Keratinocyte (primary cell): ENCODE results near the gene CFAP92. TPM values are rescaled to one million over a fixed set of nuclear protein-coding genes. Genes with fewer than 3 reads are reported as not detected.

Experiments
- DNase-seq: peaks from one replicate; pipeline ENCODE4 v3.0.0-alpha.2; 2011; ENCODE audit warnings: low read depth, missing footprints, low spot score
- FAIRE-seq: peaks from 2 replicates; lab custom pipeline; 2011; peaks lifted over from hg19 to GRCh38; lab: Jason Lieb, UNC
- H2AFZ ChIP-seq: 2 replicates; pipeline ENCODE4 v1.6.0; 2012; ENCODE audit warnings: low read length, control low read depth, inconsistent platforms; ENCODE audit not compliant: control insufficient read depth
- H3K27ac ChIP-seq: 2 replicates; pipeline ENCODE4 v1.5.1; 2011; ENCODE audit warnings: low read length; ENCODE audit not compliant: control insufficient read depth, insufficient read depth
- H3K27me3 ChIP-seq: 3 replicates; pipeline ENCODE4 v1.6.0; 2011; ENCODE audit warnings: low read length; ENCODE audit not compliant: control insufficient read depth, insufficient read depth; ENCODE audit errors: extremely low read depth
- H3K36me3 ChIP-seq, 2 experiments: 2 replicates in 1 of 2; 3 replicates in 1 of 2; pipeline ENCODE4 v1.5.1; 2011; ENCODE audit warnings: low read length in 2 of 2, mild to moderate bottlenecking in 1 of 2; ENCODE audit not compliant: control insufficient read depth in 2 of 2, insufficient read depth in 2 of 2; ENCODE audit errors: extremely low read depth in 1 of 2
- H3K4me1 ChIP-seq: 3 replicates; pipeline ENCODE4 v1.5.1; 2011; ENCODE audit warnings: low read length; ENCODE audit not compliant: control insufficient read depth, insufficient read depth; ENCODE audit errors: extremely low read depth
- H3K4me2 ChIP-seq: 3 replicates; pipeline ENCODE4 v1.6.0; 2011; ENCODE audit warnings: low read depth, low read length; ENCODE audit not compliant: control insufficient read depth, insufficient read depth; ENCODE audit errors: extremely low read depth
- H3K4me3 ChIP-seq, 3 experiments: fragments of 200-600 bp in 1 of 3; sonication (generic) in 1 of 3; 2 replicates in 2 of 3; 3 replicates in 1 of 3; pipeline ENCODE4 v1.5.1; 2011 to 2016; ENCODE audit warnings: low read length in 3 of 3, mild to moderate bottlenecking in 3 of 3, control low read depth in 2 of 3, inconsistent platforms in 1 of 3, low read depth in 1 of 3, mixed read lengths in 1 of 3, mixed run types in 1 of 3, moderate library complexity in 1 of 3; ENCODE audit not compliant: control insufficient read depth in 2 of 3, insufficient read depth in 2 of 3; ENCODE audit errors: extremely low read depth in 1 of 3
- H3K79me2 ChIP-seq: 2 replicates; pipeline ENCODE4 v1.6.0; 2012; ENCODE audit warnings: low read length; ENCODE audit not compliant: control insufficient read depth, insufficient read depth
- H3K9ac ChIP-seq: 3 replicates; pipeline ENCODE4 v1.6.0; 2011; ENCODE audit warnings: low read length; ENCODE audit not compliant: control insufficient read depth, insufficient read depth; ENCODE audit errors: extremely low read depth
- H3K9me1 ChIP-seq: 3 replicates; pipeline ENCODE4 v1.6.0; 2011; ENCODE audit warnings: low read length; ENCODE audit not compliant: control insufficient read depth, insufficient read depth; ENCODE audit errors: extremely low read depth
- H3K9me3 ChIP-seq: 2 replicates; pipeline ENCODE4 v1.5.1; 2012; ENCODE audit warnings: low read depth, low read length; ENCODE audit not compliant: control insufficient read depth
- H4K20me1 ChIP-seq: 3 replicates; pipeline ENCODE4 v1.6.0; 2011; ENCODE audit warnings: low read length; ENCODE audit not compliant: control insufficient read depth, insufficient read depth; ENCODE audit errors: extremely low read depth
- CTCF ChIP-seq, 3 experiments: IDR thresholded peaks in 1 of 3; conservative IDR thresholded peaks in 1 of 3; optimal IDR thresholded peaks in 1 of 3; 2 replicates in 2 of 3; 3 replicates in 1 of 3; pipeline versions ENCODE3 to v1.5.1; 2011; ENCODE audit warnings: low read length in 3 of 3, mild to moderate bottlenecking in 3 of 3, moderate library complexity in 2 of 3, control low read depth in 1 of 3, inconsistent platforms in 1 of 3; ENCODE audit not compliant: insufficient read depth in 2 of 3; ENCODE audit errors: extremely low read depth in 1 of 3
- EZH2 ChIP-seq: IDR thresholded peaks from one replicate; pipeline ENCODE4 v1.6.1; 2012; ENCODE audit warnings: inconsistent platforms, mild to moderate bottlenecking, low read length, moderate library complexity
- dilution Hi-C: fragments of 300-500 bp; cut with MboI; formaldehyde crosslinking; loops from one replicate; pipeline ENCODE4 v1.7.0; 2020; ENCODE audit warnings: low sequenced_read_pairs; ENCODE audit not compliant: extremely low pct_ligation_motif_present
- polyA plus RNA-seq, 5 experiments: library from polyadenylated mRNA; depleted of rRNA in 3 of 5; stranded (reverse) in 3 of 5; stranded (forward) in 1 of 5; unstranded in 1 of 5; fragments of >200 nt; gene quantifications; 1 replicate in 1 of 5; 2 replicates in 3 of 5; 3 replicates in 1 of 5; pipeline versions ENCODE4 v1.2.1 to v1.2.3, GENCODE V29; 2011 to 2012; ENCODE audit warnings: missing spikeins in 2 of 5, low read depth in 1 of 5, low replicate concordance in 1 of 5

The CFAP92 gene
- polyA plus RNA-seq, 1 donor (not counting 4 experiments of a cell fraction or from before 2014, with no cell fraction given) = 0.26 TPM

DNA sequence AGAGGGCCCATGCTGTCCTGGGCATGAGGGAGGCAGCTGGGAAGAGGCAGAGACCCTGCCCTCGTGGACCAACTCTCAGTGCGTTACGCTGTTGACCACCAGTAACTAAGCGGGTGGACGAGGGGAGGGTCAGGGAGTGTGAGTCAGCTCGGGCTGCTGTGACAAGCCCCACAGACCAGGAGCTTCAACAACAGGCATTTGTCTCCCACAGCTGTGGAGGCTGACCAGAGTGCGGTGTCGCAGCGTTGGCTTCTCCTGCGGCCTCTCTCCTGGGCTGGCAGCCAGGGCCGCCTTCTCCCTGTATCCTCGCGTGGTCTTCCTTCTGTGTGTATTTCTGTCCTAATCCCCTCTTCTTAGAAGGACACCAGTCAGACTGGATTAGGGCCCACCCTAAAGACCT is 20.3 kb upstream of the CFAP92 start:
- no peaks in the 10 kb centered on the region for H3K36me3 ChIP-seq
- H2AFZ ChIP-seq = no peak overlapping the region
- no peaks in the 10 kb centered on the region for H3K79me2 ChIP-seq
- H3K27ac ChIP-seq = no peak overlapping the region
- no peak for DNase-seq
- no peaks in the 10 kb centered on the region for H3K4me1 ChIP-seq
- H4K20me1 ChIP-seq = no peaks in the 10 kb centered on the region
- TF ChIP-seq EZH2 = no peak
- TF ChIP-seq CTCF (optimal IDR thresholded peaks at IDR 0.05 in 1 of 3, IDR thresholded peaks at IDR 0.05 in 1 of 3, conservative IDR thresholded peaks at IDR 0.05 in 1 of 3; ENCODE audit: extremely low read depth in 1 of 3, insufficient read depth in 2 of 3, low read length in 3 of 3) = no peak
- no peak overlapping the region for H3K4me3 ChIP-seq
- no peak overlapping the region for H3K9ac ChIP-seq
- FAIRE-seq = no peak
- no peak overlapping the region for H3K4me2 ChIP-seq
- H3K27me3 ChIP-seq = no peaks in the 10 kb centered on the region
- dilution Hi-C loops = loop anchor here (10.0 kb wide), 1 partner anchor 61 kb away; no protein-coding TSS in a partner anchor
- no peaks in the 10 kb centered on the region for H3K9me3 ChIP-seq
- no peaks in the 10 kb centered on the region for H3K9me1 ChIP-seq

GRCh38 chr3:129013491-129013891 is 19.6 kb upstream of the CFAP92 start:
- Histone ChIP-seq H2AFZ (no peak overlapping the region), H3K79me2 (no peaks in the 10 kb centered on the region), H3K9me3 (no peaks in the 10 kb centered on the region), H3K36me3 (no peaks in the 10 kb centered on the region), H3K4me3 (no peak overlapping the region), H4K20me1 (no peaks in the 10 kb centered on the region), H3K27ac (no peak overlapping the region), H3K9me1 (no peaks in the 10 kb centered on the region), H3K4me1 (no peaks in the 10 kb centered on the region), H3K9ac (no peak overlapping the region), H3K4me2 (no peak overlapping the region), H3K27me3 (no peaks in the 10 kb centered on the region)
- FAIRE-seq = no peak
- TF ChIP-seq EZH2 (no peak), CTCF (optimal IDR thresholded peaks at IDR 0.05 in 1 of 3, IDR thresholded peaks at IDR 0.05 in 1 of 3, conservative IDR thresholded peaks at IDR 0.05 in 1 of 3; ENCODE audit: extremely low read depth in 1 of 3, insufficient read depth in 2 of 3, low read length in 3 of 3) (no peak)
- no peak for DNase-seq
- dilution Hi-C loops = loop anchor here (10.0 kb wide), 1 partner anchor 61 kb away; no protein-coding TSS in a partner anchor
